IPS-NIHi11 (cell line): Measurements from ENCODE around the gene COL5A2.

Experiments used
- DNase-seq: peaks from one replicate; pipeline ENCODE4 v3.0.0; 2012; ENCODE audit warnings: mixed read lengths, low spot score

Gene COL5A2

DNA sequence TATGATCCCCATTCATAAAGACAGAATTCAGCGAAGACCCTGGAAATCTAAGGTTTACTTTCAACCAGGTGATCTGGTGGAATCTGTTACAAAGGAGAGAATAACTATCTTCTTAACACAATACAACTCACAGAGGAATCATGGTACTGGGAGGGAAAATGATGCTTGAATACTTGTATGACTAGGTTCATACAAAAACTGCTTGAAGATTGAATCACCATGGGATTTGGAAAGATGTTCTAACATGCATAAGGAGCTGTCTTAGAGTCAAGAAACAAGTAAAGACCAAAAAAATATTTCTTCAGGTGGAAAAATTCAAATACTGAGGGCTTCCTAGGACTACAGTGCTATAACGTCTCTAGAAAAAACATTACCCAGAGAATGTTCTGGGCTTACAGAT, 32.2 kb downstream of the COL5A2 start:
- no peak for DNase-seq

DNA sequence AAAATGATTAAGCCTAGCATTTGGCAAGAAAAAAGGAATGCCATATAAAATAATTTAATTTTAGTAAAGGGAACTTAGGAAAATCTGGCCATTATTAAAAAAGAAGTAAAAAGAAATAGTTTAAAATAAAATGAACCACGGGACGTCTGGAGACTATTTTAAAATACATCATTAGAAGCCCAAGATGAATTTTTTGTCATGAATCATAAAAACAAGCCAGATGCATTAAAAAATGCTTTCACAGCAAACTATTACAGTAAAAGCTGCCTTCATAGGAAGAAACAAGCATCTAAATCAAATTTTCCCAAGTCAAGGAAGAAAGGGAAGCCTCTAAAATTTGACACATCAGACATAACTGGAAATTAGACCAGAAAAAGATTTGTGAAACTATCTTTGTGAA, 33.0 kb downstream of the COL5A2 start:
- DNase-seq, result no peak

DNA sequence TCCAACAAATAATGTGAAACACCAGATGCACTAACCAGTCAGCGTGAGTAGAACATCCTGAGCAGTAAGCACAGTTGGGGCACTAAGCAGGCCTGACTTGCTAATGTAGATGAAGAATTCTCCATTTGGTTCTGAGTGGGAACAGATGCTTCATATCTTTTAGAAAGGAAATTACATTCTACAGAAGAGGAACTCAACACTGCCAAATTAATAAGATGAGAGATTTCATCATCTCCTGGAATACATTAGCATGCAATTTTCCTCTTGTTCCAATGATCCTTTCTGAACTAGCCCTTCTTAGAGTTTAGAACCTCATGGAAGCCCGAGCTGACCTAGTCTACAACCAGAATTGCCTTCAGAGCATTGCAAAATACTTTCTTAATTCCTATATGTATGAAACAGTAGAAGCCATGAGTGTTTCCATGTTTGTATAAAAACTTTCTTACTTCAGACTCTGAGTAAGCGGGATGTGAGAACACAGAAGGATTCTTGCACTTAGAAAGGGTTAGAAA, 34.8 kb downstream of the COL5A2 start:
- DNase-seq, result no peak

DNA sequence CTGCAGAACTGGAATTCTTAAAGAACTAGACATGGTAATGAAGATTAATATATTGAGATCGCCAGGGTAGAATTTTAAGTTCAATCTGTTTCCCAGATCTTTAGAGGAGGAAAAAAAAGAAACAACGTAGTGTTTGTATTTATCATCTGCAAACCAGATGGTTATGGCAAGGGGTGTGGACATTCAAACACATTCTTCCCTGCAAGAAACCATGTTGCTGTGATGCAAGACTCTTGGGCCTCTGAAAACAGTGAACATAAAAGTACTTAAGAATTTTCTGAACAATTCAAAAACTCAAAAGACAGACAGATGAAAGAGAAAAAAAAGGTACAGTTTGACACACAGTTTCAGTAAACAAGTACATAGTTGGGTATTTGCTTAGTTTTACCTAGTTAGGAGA, 35.6 kb downstream of the COL5A2 start:
- no peak for DNase-seq

DNA sequence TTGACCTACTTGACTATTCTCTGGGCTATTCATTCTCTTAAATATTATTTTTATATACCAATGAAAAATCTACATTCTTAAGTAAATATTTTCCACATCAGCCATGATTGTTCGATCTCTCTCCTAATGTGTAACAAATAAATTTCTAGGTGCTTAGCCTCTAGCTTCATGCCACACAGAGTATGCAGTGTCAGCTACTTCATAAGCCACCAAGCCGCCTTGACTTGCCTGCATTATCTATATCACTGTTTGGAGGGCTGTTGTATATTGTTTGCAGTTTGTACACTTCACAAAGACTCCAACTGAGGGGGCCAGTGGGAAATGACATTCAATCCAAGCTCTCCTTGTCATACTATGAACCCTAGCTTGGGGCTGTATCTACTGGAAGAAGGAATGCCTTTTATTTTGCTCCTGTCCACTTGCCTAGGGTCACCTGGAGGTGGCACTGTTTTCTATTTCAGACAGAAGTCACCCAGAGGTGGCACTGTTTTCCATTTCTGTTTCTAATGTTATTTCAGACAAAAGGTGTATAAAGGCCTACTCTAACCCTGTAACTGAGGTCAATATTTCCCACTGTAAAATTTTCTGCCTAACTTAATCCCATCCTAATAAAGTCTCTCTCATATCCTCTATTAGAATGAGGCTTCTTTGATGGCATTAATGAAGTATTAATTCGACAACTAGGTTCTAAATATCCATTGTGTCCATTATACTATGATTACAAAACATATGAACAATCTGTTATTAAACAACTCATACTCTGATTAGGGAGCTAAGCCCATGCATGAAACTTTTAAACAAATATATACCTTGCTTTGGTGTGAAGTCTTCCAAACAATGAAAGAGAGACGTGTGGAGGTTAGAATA, 36.4 kb downstream of the COL5A2 start:
- DNase-seq, result peak; percentile 61

DNA sequence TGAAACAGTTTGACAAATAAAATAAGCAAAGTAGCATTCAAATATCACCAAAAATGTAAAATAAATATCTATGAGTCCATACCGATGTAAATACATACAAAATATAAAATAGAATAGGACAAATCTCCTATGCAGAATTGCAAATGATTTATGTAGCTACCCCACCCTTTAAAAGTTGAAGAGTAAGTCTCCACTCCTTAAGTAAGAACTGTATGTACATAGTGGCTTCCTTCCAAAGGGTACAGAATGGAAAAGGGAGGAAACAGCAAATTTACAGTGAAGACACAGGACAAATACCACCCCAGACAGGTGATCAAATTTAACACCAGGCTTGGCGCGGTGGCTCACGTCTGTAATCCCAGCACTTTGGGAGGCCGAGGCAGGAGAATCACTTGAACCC, 40.8 kb downstream of the COL5A2 start:
- no peak for DNase-seq

DNA sequence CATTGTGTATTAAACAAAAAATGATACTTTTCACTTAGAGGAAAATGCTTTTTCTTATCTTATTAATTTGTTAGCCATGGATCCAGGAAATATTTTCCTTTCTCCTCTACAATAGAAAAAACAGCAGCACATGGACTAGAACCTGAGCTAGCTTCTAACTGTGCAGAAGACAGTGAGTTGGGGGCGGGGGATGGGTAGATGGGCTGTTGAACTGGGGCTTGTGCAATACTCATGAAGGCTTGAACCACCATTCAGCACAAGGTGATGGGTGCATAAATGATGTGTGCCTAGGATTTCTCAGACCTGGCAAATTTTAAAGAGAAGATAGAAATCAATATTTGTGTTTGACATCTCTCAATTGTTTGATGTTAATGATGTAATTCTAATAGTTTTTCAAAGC, 42.0 kb downstream of the COL5A2 start:
- DNase-seq, result no peak

DNA sequence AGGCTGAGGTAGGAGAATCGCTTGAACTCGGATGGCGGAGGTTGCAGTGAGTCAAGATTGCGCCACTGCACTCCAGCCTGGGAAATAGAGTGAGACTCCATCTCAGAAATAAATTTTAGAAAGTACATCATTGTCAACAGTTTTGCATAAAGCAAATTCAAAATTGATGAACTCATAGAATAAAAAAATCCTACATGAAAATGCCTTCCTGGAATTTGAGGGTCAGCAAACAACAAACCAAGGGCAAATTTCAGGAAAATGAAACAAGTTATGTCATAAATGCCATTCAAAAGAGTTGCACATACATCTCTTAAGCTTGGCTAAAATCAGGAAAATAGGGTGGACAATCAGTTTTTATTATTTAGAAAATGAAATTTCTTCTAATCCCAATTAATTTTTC, 45.1 kb downstream of the COL5A2 start:
- no peak for DNase-seq

DNA sequence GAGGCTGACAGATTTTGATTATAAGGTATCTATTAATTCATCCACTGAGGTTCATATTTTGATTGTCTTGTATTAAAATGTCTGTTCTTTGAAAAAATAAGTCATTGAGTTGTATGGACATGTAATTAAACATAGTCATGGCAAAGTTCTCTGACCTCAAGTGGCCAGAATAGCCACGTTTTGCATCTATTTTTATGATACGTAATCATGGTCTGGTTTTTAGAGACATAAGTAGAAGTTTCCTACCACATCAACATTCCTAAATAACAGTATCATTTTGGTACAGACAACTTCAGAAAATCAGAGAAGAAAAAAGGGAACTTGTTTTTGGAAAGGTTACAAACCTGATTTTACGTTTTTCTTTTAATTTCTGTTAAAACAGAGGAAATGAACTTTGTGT, 47.6 kb downstream of the COL5A2 start:
- no peak for DNase-seq

DNA sequence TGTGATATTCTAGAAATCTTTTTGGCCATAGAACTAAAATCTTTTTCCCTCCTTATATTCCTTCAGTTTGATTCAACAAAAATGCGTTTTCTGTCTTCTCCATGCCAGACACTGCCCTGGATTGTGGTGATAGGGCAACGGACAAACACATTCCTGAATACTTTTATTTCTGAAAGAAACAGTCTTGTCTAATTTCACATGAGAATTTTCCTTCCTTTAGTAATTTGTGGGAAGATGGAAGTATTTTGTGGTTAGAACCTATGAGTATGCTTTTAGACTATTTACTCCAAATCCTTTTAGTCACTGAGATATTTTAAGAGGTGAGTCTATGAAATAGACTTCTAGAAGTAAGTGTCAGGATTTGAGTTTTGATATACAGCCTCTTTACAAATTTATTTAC, 49.6 kb downstream of the COL5A2 start:
- no peak for DNase-seq

DNA sequence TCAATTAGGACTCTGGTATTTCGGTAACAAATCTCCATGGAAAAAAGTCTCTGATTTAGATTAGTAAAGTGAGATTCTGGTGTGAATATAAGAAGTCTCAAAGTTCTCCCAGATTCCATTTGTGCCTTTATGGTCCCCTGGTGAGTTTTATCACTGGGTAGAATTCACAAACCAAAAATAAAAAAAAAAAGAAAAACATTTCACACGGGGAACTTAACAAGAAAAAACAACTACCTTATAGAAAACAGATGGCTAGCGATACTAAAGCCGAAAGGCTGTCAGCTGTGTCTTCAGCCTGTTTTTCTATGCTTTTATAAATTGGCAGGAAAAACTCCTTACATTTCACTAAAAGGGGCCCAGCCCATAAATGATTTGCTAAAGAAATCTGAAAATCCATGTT, 50.6 kb downstream of the COL5A2 start:
- DNase-seq, result no peak

DNA sequence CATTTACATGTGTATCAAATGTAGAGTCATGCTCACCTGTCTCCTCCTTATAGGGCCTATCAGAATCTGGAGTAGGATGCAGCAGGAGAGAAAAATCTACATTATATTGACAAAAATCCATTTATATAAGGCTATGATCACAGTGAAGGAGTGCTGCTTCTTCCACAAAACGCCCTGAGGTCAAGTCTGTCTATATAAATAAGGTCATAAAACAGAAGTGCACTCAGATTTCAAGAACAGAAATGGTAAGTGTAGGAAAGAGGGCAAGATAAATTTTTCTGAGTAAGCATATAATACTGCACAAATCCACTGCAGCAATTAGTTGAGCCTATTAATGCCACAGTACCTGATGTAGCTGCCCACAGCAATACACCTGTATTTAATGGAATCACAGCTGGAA, 51.8 kb downstream of the COL5A2 start:
- no peak for DNase-seq

DNA sequence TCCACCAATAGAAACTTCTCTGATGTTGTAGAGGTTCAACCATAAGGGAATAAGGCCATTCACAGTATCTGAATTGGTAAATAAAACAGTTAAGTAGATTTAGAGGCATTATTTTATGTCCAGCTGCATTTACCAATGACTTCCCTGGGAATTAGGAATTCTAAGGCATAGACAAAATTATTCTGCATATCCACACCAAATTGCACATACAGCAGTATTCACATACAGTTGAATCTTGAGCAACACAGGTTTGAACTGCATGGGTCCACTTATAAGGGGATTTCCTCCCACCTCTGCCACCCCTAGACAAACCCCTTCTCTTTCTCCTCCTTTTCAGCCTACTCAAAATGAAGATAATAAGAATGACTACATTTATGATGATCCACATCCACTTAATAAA, 54.4 kb downstream of the COL5A2 start:
- no peak for DNase-seq

DNA sequence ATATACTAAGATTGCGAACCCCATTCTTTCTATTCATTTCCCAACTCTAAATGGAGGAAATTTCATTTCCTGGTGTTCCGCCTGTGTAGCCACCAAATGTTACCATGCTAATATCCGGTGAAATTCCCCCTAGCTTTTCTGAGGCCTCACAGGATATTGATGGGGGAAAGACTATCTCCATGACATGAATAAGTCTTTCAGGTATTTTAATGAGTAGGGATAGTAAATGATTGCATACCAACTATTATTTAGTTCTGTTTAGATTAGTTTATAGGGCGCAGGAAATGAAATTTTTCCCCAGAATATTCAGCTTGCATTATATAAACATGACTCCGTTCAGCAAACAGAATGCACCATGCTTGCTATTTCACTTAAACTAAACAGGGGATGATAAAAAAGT, 55.4 kb downstream of the COL5A2 start:
- DNase-seq, result no peak

DNA sequence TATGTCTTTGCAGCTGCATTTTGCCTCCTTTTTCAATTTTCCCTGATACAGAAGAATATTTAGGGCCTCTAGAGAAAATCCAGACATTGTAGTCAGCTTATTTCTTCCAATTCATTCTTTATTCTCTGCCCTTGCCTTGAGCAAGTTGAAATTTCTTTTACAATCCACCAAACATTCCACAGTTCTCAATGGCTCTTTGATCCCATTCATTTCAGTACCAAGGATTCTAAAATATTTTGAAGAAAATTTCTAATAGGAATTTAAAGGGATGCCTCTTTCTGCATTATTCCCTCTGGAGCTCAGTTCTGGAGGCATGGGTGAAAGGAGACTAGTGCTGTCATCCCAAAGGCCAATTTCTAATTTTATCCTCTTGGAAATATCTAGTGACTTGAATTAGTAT, 61.2 kb downstream of the COL5A2 start:
- DNase-seq, result no peak

DNA sequence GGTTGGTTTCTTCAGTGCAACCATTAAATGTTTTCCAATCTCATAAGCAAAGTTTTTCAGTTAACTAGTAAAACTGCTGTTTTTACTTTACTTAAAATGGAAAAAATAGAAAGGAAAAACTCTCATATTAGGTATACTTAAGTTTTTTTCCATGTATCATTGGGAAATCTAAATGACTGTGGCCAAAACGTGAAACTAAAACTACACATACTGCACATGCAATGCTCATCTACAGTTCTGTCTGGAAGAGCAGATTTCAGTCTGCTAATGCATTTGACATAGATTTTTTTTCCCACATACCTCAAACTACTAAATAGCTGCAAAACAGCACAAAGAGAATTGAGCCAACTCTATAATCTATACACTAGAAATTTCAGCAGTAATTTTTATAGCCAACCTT, 62.6 kb downstream of the COL5A2 start:
- DNase-seq, result no peak

DNA sequence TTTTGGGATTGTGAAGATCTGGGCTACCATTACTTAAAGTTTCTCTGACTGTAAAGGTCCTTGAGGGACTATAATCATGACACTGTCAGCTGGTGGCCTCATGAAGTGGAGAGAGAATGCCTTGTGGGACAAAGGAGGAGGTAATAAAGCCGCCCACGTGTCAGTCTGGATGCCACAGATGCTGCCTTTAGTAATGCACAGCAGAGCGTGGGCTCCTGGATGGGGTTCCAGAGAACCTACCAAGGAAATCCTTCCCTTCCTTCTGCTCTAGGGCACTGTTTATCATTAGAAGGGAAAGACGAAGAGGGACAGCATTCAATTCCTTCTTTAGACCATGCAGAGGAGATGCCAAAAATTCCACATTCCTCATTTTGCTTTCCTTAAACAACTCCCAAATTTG, 63.5 kb downstream of the COL5A2 start:
- no peak for DNase-seq

DNA sequence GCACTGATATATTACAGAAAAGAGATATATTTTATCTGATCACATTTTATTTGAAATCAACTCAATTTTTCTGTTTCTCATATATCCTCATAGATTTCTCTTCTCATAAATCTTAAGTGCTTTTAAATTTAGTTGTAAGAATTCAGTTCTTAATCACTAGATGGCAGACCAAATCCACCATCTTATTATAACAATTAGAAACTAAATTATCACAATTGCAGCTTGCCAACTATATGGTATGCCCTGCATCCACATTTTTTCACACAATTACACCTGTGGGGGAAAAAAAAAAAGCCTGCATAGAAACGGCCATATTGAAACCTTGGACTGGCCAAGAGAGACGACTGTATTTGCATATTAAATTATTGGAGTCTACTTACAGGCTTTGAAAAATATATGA, 64.4 kb downstream of the COL5A2 start:
- no peak for DNase-seq

DNA sequence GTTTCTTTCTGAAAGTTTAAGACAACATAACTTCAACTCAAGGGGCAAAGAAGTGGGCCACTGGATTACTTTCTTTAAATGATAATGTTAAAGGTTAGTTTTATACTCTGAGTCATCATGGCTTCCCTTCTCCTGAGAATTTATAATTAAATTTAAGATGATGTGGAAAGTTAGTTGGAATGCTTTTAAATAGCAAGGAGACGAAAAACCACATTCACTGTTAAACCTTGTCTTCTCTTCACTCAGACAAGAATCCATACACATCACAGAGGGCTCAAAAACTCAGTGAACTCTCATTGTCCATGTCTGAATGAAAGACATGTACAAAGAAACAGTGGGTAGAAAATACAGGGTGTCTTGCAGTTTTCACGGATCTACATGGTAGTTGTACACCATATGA, 65.6 kb downstream of the COL5A2 start:
- DNase-seq, result no peak

DNA sequence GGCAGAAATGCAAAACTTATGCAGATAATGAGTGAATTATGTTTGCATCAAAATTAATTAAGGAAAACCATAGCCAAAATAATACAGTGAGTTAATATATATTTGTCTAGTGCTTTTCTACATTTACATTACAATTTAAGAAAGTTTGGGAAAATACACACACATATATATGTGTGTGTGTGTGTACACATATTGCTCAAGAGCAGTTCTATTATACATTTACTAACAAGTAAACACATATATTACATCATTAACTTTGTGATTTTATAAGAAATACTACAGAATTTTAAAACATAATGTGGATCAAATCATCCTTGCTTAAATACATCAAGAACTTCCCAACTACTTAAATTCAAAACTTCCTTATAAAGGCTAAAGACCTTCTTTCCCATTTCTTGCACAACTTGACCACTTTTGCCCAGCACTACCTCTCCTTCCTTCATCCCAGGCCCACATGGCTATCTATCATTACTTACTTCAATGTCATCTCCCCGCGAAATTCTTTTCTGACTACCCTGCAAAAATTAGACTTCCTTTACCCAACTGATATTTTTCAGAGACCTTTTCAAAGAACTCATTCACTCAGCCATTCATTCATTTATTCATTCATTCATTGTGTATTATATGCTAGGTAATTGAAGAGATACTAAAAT, 68.4 kb downstream of the COL5A2 start:
- no peak for DNase-seq

DNA sequence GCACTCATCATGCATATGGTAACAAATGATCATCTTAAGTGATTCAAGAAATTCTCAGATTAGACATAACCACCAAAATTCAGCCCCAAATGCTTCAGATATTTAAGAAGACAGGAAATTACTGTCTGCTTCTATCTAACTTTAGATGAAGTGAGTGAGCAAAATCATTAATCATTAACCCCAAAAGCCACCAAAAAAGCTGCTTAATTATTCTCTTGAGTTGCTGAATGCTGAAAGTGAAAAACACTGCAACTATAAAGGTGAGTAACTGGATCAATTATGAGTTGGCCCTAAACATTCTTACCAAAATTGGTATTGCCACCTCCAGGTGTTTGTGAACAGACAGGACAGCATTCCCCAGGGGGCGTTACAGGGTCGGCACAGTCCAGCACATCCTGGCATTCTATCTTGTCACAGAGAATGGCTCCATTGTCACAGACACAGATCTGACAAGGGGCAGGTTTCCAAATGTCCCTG, 69.6 kb downstream of the COL5A2 start:
- no peak for DNase-seq

DNA sequence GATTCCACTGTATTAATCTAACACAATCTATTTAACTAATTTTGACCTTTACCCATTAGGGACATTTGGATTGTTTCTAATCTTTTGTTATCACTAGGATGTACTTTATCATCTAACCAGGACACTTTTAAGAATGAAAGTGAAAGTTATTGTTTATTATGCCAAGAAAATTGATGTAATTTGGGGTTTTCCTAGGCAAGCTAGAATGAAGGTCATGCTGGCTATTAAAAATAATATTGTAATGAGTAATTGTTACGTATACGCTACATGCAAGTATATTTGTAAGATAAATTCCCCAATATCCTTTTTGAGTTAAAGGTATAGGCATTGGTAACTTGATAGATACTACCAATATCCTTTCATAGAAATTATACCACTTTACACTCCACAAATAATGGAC, 74.6 kb downstream of the COL5A2 start:
- DNase-seq, result no peak

DNA sequence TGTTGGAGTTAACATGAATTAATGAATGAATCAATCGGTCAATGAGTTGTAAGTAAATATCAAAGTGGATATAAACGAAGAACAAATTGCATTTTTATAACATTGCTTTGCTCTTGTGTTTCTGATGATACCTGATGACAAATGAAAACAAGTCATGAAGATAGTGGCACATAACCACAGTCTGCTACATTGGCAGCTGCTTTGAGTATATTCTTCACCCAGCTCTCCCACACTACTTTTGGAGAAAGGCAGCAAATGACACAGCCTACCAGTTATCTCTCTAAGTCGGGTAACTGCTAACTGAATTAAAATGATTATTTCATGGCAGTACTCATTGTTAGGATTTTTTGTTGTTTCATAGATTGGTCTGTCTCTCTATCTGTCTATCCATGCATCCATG, 76.8 kb downstream of the COL5A2 start:
- DNase-seq, result no peak

DNA sequence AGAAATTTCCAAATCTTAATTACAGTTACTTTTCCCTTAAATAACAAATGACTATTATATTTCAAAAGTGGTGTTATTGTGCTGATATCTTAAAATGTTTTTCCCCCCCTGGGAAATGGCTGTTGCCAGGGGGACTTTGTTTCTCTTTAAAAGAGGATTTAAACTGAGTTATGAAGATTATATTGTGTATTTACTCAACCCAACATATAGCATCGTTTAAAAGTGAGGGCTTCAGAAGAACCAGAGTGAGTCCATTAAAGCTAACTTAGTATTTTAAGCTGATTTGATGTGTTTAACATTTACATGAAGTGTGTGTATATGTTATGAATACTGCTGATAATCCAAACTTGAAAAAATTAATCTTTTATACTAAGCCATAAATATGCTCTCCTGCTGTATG, 81.6 kb downstream of the COL5A2 start:
- no peak for DNase-seq
